HepG2 (cell line): Measurements from ENCODE around the gene ALCAM.

ENCODE experiments used
- HMG20A ChIP-seq: IDR thresholded peaks from 2 replicates; pipeline ENCODE4 v1.6.1; 2016; ENCODE audit warnings: borderline replicate concordance
- MXD4 ChIP-seq: IDR thresholded peaks from 2 replicates; pipeline ENCODE4 v1.6.1; 2016; ENCODE audit warnings: mild to moderate bottlenecking, missing biosample characterization, missing genetic modification reagents
- POLR2AphosphoS2 ChIP-seq: IDR thresholded peaks from 2 replicates; pipeline ENCODE4 v1.6.1; 2011; ENCODE audit warnings: low read depth, low read length, improper control_type of control experiment
- RAD51 ChIP-seq: fragments of 450-650 bp; IDR thresholded peaks from 2 replicates; pipeline ENCODE4 v1.6.1; 2016; ENCODE audit warnings: borderline replicate concordance
- REST ChIP-seq, 2 experiments: IDR thresholded peaks; 2 replicates each; pipeline ENCODE4 v1.6.1; 2011 to 2012; ENCODE audit warnings: low read length in 2 of 2, borderline replicate concordance in 1 of 2, low read depth in 1 of 2, mild to moderate bottlenecking in 1 of 2, moderate library complexity in 1 of 2
- SMC3 ChIP-seq: IDR thresholded peaks from 2 replicates; pipeline ENCODE4 v1.6.1; 2011; ENCODE audit warnings: low read length, improper control_type of control experiment
- TBP ChIP-seq: sonication (generic); formaldehyde crosslinking; IDR thresholded peaks from 2 replicates; pipeline ENCODE4 v1.5.0; 2020; ENCODE audit warnings: missing genetic modification reagents
- ZFX ChIP-seq: sonication (generic); formaldehyde crosslinking; IDR thresholded peaks from 2 replicates; pipeline ENCODE4 v1.4.0; 2020; ENCODE audit warnings: mild to moderate bottlenecking, low read depth, missing genetic modification reagents, moderate library complexity
- ZNF274 ChIP-seq: sonication (generic); formaldehyde crosslinking; IDR thresholded peaks from 2 replicates; pipeline ENCODE4 v1.5.1; 2020; ENCODE audit warnings: mild to moderate bottlenecking, missing genetic modification reagents
- ZNF501 ChIP-seq: sonication (generic); formaldehyde crosslinking; IDR thresholded peaks from 2 replicates; pipeline ENCODE4 v1.5.1; 2020; ENCODE audit warnings: mild to moderate bottlenecking, moderate library complexity, missing genetic modification reagents
- ZSCAN12 ChIP-seq: sonication (generic); formaldehyde crosslinking; IDR thresholded peaks from 2 replicates; pipeline ENCODE4 v1.9.0; 2021; ENCODE audit warnings: mild to moderate bottlenecking, missing genetic modification reagents
- TF ChIP-seq, protein P1 (sequence below), 2 experiments: sonication (generic) in 1 of 2; formaldehyde crosslinking in 1 of 2; IDR thresholded peaks; 2 replicates each; pipeline versions ENCODE4 v1.5.1 to v1.6.1; 2011 to 2020; ENCODE audit warnings: borderline replicate concordance in 1 of 2, low read depth in 1 of 2, low read length in 1 of 2, mild to moderate bottlenecking in 1 of 2, missing genetic modification reagents in 1 of 2, moderate library complexity in 1 of 2
- TF ChIP-seq, protein P2 (sequence below): sonication (generic); formaldehyde crosslinking; IDR thresholded peaks from 2 replicates; pipeline ENCODE4 v1.4.0; 2020; ENCODE audit warnings: missing genetic modification reagents, borderline replicate concordance
- TF ChIP-seq, protein P3 (sequence below), 2 experiments: fragments of 450-650 bp in 1 of 2; sonication (generic) in 1 of 2; formaldehyde crosslinking in 1 of 2; IDR thresholded peaks; 2 replicates each; pipeline versions ENCODE4 v1.6.1 to v1.8.0; 2016 to 2022; ENCODE audit warnings: antibody characterized with exemption in 1 of 2, mild to moderate bottlenecking in 1 of 2, missing genetic modification reagents in 1 of 2

DNA sequence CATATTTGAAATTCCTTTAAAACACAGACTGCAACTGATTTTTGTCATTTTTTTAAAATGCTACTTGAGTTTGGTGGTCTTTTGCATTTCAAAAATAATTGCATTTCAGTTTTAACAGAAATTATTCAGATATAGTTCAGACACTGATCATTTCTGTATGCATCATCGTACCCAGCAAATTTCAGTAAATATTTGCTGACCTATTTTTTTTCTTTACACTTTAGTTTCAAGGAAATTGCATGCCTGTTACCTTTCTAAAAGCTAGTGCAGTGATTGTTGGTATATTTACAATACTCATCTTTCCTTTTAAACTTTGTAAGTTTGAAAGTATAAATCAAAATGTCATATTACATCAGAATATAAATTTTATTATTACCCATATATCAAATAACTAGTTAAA is 32.4 kb downstream of the ALCAM start:
- TF ChIP-seq POLR2AphosphoS2 = no peak
- TF ChIP-seq ZFX (CRISPR knock-in tag) = no peak
- TF ChIP-seq, protein P1, sequence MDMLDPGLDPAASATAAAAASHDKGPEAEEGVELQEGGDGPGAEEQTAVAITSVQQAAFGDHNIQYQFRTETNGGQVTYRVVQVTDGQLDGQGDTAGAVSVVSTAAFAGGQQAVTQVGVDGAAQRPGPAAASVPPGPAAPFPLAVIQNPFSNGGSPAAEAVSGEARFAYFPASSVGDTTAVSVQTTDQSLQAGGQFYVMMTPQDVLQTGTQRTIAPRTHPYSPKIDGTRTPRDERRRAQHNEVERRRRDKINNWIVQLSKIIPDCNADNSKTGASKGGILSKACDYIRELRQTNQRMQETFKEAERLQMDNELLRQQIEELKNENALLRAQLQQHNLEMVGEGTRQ (IDR thresholded peaks at IDR 0.05; ENCODE audit: low read depth, low read length) = no peak
- TF ChIP-seq, protein P1 (CRISPR knock-in tag; IDR thresholded peaks at IDR 0.05; ENCODE audit: borderline replicate concordance) = no peak
- no peak for TF ChIP-seq HMG20A (CRISPR knock-in tag)
- TF ChIP-seq REST (IDR thresholded peaks at IDR 0.05; ENCODE audit: borderline replicate concordance in 1 of 2, low read depth in 1 of 2, low read length in 2 of 2) = no peak
- TF ChIP-seq TBP (CRISPR knock-in tag) = no peak
- TF ChIP-seq, protein P2, sequence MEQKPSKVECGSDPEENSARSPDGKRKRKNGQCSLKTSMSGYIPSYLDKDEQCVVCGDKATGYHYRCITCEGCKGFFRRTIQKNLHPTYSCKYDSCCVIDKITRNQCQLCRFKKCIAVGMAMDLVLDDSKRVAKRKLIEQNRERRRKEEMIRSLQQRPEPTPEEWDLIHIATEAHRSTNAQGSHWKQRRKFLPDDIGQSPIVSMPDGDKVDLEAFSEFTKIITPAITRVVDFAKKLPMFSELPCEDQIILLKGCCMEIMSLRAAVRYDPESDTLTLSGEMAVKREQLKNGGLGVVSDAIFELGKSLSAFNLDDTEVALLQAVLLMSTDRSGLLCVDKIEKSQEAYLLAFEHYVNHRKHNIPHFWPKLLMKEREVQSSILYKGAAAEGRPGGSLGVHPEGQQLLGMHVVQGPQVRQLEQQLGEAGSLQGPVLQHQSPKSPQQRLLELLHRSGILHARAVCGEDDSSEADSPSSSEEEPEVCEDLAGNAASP (CRISPR knock-in tag) = no peak
- TF ChIP-seq MXD4 = no peak
- TF ChIP-seq ZNF501 (CRISPR knock-in tag) = no peak
- no peak for TF ChIP-seq SMC3
- TF ChIP-seq ZNF274 (CRISPR knock-in tag) = no peak
- TF ChIP-seq ZSCAN12 = no peak
- TF ChIP-seq, protein P3, sequence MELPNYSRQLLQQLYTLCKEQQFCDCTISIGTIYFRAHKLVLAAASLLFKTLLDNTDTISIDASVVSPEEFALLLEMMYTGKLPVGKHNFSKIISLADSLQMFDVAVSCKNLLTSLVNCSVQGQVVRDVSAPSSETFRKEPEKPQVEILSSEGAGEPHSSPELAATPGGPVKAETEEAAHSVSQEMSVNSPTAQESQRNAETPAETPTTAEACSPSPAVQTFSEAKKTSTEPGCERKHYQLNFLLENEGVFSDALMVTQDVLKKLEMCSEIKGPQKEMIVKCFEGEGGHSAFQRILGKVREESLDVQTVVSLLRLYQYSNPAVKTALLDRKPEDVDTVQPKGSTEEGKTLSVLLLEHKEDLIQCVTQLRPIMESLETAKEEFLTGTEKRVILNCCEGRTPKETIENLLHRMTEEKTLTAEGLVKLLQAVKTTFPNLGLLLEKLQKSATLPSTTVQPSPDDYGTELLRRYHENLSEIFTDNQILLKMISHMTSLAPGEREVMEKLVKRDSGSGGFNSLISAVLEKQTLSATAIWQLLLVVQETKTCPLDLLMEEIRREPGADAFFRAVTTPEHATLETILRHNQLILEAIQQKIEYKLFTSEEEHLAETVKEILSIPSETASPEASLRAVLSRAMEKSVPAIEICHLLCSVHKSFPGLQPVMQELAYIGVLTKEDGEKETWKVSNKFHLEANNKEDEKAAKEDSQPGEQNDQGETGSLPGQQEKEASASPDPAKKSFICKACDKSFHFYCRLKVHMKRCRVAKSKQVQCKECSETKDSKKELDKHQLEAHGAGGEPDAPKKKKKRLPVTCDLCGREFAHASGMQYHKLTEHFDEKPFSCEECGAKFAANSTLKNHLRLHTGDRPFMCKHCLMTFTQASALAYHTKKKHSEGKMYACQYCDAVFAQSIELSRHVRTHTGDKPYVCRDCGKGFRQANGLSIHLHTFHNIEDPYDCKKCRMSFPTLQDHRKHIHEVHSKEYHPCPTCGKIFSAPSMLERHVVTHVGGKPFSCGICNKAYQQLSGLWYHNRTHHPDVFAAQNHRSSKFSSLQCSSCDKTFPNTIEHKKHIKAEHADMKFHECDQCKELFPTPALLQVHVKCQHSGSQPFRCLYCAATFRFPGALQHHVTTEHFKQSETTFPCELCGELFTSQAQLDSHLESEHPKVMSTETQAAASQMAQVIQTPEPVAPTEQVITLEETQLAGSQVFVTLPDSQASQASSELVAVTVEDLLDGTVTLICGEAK (IDR thresholded peaks at IDR 0.05) = no peak
- TF ChIP-seq, protein P3 (CRISPR knock-in tag; IDR thresholded peaks at IDR 0.05) = no peak
- no peak for TF ChIP-seq RAD51
